GM12878 (cell line): ENCODE measurements around the gene NKD1. TPM values are rescaled to one million over a fixed set of nuclear protein-coding genes. Genes with fewer than 3 reads are reported as not detected.

Experiments used
- ATAC-seq: fragments of 200-7000 bp; cut with Tn5 transposase; 3 replicates; pipeline ENCODE4 v1.9.1; 2020; ENCODE audit warnings: mild to moderate bottlenecking, moderate library complexity
- BruUV-seq: library from RNA; stranded (reverse); fragments of 400-500 nt; replicated peaks from 2 replicates; lab custom pipeline; 2021; lab: Mats Ljungman, UMichigan
- CTCF ChIA-PET: fragments of 300-600 bp; sonication (Branson Sonifier 250); formaldehyde crosslinking; extraction: SDS; loops from one replicate; lab custom pipeline; 2021; ENCODE audit warnings: inconsistent platforms; lab: Yijun Ruan, JAX
- POLR2A ChIA-PET: fragments of 350-600 bp; formaldehyde crosslinking; extraction: SDS; loops from one replicate; lab custom pipeline; 2021; ENCODE audit warnings: inconsistent platforms; lab: Charles Lee
- RAD21 ChIA-PET: fragments of 300-600 bp; sonication (Branson Sonifier 250); formaldehyde crosslinking; loops from one replicate; lab custom pipeline; 2023; ENCODE audit warnings: antibody characterized with exemption; ENCODE audit not compliant: unreplicated experiment; lab: Charles Lee
- SMC1A ChIA-PET: fragments of 300-600 bp; sonication (Branson Sonifier 250); formaldehyde crosslinking; loops from one replicate; lab custom pipeline; 2023; ENCODE audit not compliant: unreplicated experiment, uncharacterized antibody; lab: Charles Lee
- DNase-seq: peaks from one replicate; pipeline ENCODE4 v3.0.0-alpha.2; 2011; ENCODE audit warnings: low read depth, low spot score
- FAIRE-seq: peaks from 3 replicates; lab custom pipeline; 2011; peaks lifted over from hg19 to GRCh38; lab: Jason Lieb, UNC
- H2AFZ ChIP-seq: 2 replicates; pipeline ENCODE4 v1.6.0; 2011; ENCODE audit warnings: low read depth, low read length, control low read depth; ENCODE audit not compliant: control insufficient read depth
- H3K27ac ChIP-seq: 2 replicates; pipeline ENCODE4 v1.5.1; 2011; ENCODE audit warnings: control low read depth; ENCODE audit not compliant: control insufficient read depth, insufficient read depth
- H3K27me3 ChIP-seq, 2 experiments: replicated peaks in 1 of 2; 2 replicates each; pipeline versions ENCODE4 v1.6.0 to v1.6.1; 2011; ENCODE audit warnings: low read length in 1 of 2; ENCODE audit not compliant: control insufficient read depth in 2 of 2, insufficient read depth in 2 of 2
- H3K36me3 ChIP-seq, 2 experiments: 2 replicates each; pipeline ENCODE4 v1.5.1; 2011; ENCODE audit warnings: low read length in 1 of 2; ENCODE audit not compliant: control insufficient read depth in 2 of 2, insufficient read depth in 2 of 2
- H3K4me1 ChIP-seq: 2 replicates; pipeline ENCODE4 v1.6.1; 2011; ENCODE audit warnings: mild to moderate bottlenecking, low read length, moderate library complexity, mixed read lengths; ENCODE audit not compliant: control insufficient read depth, insufficient read depth
- H3K4me2 ChIP-seq: 2 replicates; pipeline ENCODE4 v1.6.0; 2011; ENCODE audit warnings: control low read depth; ENCODE audit not compliant: control insufficient read depth, insufficient read depth
- H3K4me3 ChIP-seq: fragments of 200-600 bp; sonication (generic); 2 replicates; pipeline ENCODE4 v1.5.1; 2016
- H3K79me2 ChIP-seq: 2 replicates; pipeline ENCODE4 v1.6.0; 2011; ENCODE audit warnings: low read length; ENCODE audit not compliant: control insufficient read depth, insufficient read depth
- H3K9ac ChIP-seq: 2 replicates; pipeline ENCODE4 v1.8.0; 2011; ENCODE audit warnings: low read length, control low read depth, mixed read lengths; ENCODE audit not compliant: control insufficient read depth, insufficient read depth
- H3K9me3 ChIP-seq: replicated peaks from 3 replicates; pipeline ENCODE4 v1.5.1; 2011; ENCODE audit warnings: mild to moderate bottlenecking, low read length; ENCODE audit not compliant: control insufficient read depth, insufficient read depth
- H4K20me1 ChIP-seq: 2 replicates; pipeline ENCODE4 v1.6.0; 2011; ENCODE audit not compliant: control insufficient read depth, insufficient read depth
- DPF2 ChIP-seq: fragments of 450-650 bp; IDR thresholded peaks from 2 replicates; pipeline ENCODE4 v1.6.1; 2017; ENCODE audit warnings: mild to moderate bottlenecking
- ELK1 ChIP-seq: IDR thresholded peaks from 2 replicates; pipeline ENCODE4 v1.6.1; 2012; ENCODE audit warnings: low read depth, low read length, improper control_type of control experiment
- JUNB ChIP-seq: IDR thresholded peaks from 2 replicates; pipeline ENCODE4 v1.6.1; 2016; ENCODE audit warnings: antibody characterized with exemption, mild to moderate bottlenecking
- NFIC ChIP-seq: IDR thresholded peaks from 2 replicates; pipeline ENCODE4 v1.6.1; 2012; ENCODE audit warnings: low read depth, mild to moderate bottlenecking, inconsistent platforms, low read length, moderate library complexity
- NFYA ChIP-seq: IDR thresholded peaks from 2 replicates; pipeline ENCODE4 v1.6.1; 2011; ENCODE audit warnings: low read depth, mild to moderate bottlenecking, low read length, improper control_type of control experiment, borderline replicate concordance
- POU2F2 ChIP-seq: IDR thresholded peaks from 3 replicates; pipeline ENCODE4 v1.6.1; 2011; ENCODE audit warnings: low read depth, mild to moderate bottlenecking, low read length, borderline replicate concordance
- RELA ChIP-seq: fragments of 450-650 bp; IDR thresholded peaks from 2 replicates; pipeline ENCODE4 v1.8.0; 2014; ENCODE audit warnings: borderline replicate concordance; ENCODE audit not compliant: partially characterized antibody
- STAT1 ChIP-seq: fragments of 450-650 bp; conservative IDR thresholded peaks from 2 replicates; pipeline ENCODE4 v1.6.1; 2014; ENCODE audit warnings: antibody characterized with exemption, mild to moderate bottlenecking
- YBX1 ChIP-seq: fragments of 450-650 bp; IDR thresholded peaks from 2 replicates; pipeline ENCODE4 v1.6.1; 2016; ENCODE audit warnings: antibody characterized with exemption
- ZBTB4 ChIP-seq: fragments of 450-650 bp; formaldehyde crosslinking; IDR thresholded peaks from 2 replicates; pipeline ENCODE4 v1.4.0; 2022; ENCODE audit warnings: mild to moderate bottlenecking, moderate library complexity
- WGBS: methylation state at CpG from one replicate; pipeline ENCODE4 v1.1.6; 2016; ENCODE audit warnings: low lambda C conversion rate; ENCODE audit not compliant: insufficient replicate concordance, insufficient coverage; ENCODE audit errors: missing lambda C conversion rate; 5-methylcytosine and 5-hydroxymethylcytosine counted together
- in situ Hi-C: fragments of 300-500 bp; cut with MboI; formaldehyde crosslinking; loops from 9 replicates; pipeline ENCODE4 v1.14.3; 2018; ENCODE audit warnings: mixed read lengths
- intact Hi-C: fragments of 100-400 bp; cut with micrococcal nuclease; formaldehyde crosslinking; loops from one replicate; pipeline ENCODE4 v1.14.2; 2022; ENCODE audit not compliant: unreplicated experiment
- polyA plus RNA-seq, 11 experiments: library from polyadenylated mRNA; depleted of rRNA in 4 of 11; unstranded in 6 of 11; stranded (reverse) in 5 of 11; fragments of >200 nt; fragmentation: Nextera tagmentation in 4 of 11; fragmentation: Illumina TruSeq in 1 of 11; extraction: Ambion mirVana in 4 of 11; extraction: Trizol in 1 of 11; gene quantifications; 1 replicate in 1 of 11; 2 replicates in 10 of 11; pipeline versions ENCODE4 v1.2.1 to v1.2.3, GENCODE V29; 2011 to 2016; ENCODE audit warnings: inconsistent platforms in 2 of 11, missing spikeins in 2 of 11, low read depth in 1 of 11
- total RNA-seq, 4 experiments: library from RNA; depleted of rRNA in 3 of 4; stranded (reverse); fragments of >200 nt in 3 of 4; fragmentation: Illumina TruSeq in 1 of 4; extraction: Trizol in 1 of 4; gene quantifications; 2 replicates each; pipeline versions ENCODE4 v1.2.1 to v1.2.3, GENCODE V29; 2013 to 2021
- TF ChIP-seq, protein P1 (sequence below): fragments of 450-650 bp; formaldehyde crosslinking; IDR thresholded peaks from 2 replicates; pipeline ENCODE4 v1.4.0; 2020; ENCODE audit warnings: mild to moderate bottlenecking, moderate library complexity
- TF ChIP-seq, protein P2 (sequence below): IDR thresholded peaks from 2 replicates; pipeline ENCODE4 v1.6.1; 2011; ENCODE audit warnings: borderline replicate concordance, low read depth, mild to moderate bottlenecking, moderate library complexity, mixed read lengths, low read length; ENCODE audit not compliant: insufficient read depth; ENCODE audit errors: extremely low read length

NKD1 gene
- total and polyA plus RNA-seq, 10 of the 15 experiments (the other 5 are each of a cell fraction or from before 2014, with no cell fraction given): under 0.01 to 0.49 (median 0.04) TPM; not detected in 2

- ATAC-seq (peak; percentile 68), FAIRE-seq (peak; percentile 18), DNase-seq (no peak)
- H3K9me3 ChIP-seq: no peaks in the 10 kb centered on the region
- no peaks in the 10 kb centered on the region for H3K27me3 ChIP-seq
- POLR2A ChIA-PET: interaction anchor here (1.2 kb wide), 1 partner anchor 79 kb away, joined by 4 read pairs; no protein-coding TSS in a partner anchor
- H3K4me3 ChIP-seq: no peak overlapping the region
- no peaks in the 10 kb centered on the region for H3K79me2 ChIP-seq
- intact Hi-C loops: loop anchor here (1.0 to 5.0 kb wide), 5 partner anchors 82 to 453 kb away; partner anchors contain the start of gene NKD1
- BruUV-seq: no TSS peak
- H2AFZ ChIP-seq: peak overlapping the region; percentile 62
- no peaks in the 10 kb centered on the region for H3K36me3 ChIP-seq
- H3K27ac ChIP-seq: no peak overlapping the region
- RAD21 ChIA-PET: interaction anchor here (0.8 to 29.0 kb wide), 29 partner anchors 10 to 640 kb away, joined by 3 to 578 read pairs (median 4); partner anchors contain the start of genes BRD7, CNEP1R1, CYLD and HEATR3
- 25% methylated on average over 39 of the region's 40 CpGs for WGBS
- peak overlapping the region; percentile 57; the same call in 1 of the 2 replicates for H3K4me2 ChIP-seq
- no peaks in the 10 kb centered on the region for H4K20me1 ChIP-seq
- SMC1A ChIA-PET: interaction anchor here (0.7 to 24.8 kb wide), 30 partner anchors 10 to 451 kb away, joined by 3 to 600 read pairs (median 4); partner anchors contain the start of genes CYLD, NOD2 and SNX20
- H3K4me1 ChIP-seq: peaks cover 19% of the 10 kb centered on the region
- no peak overlapping the region for H3K9ac ChIP-seq
- in situ Hi-C loops: no loop called here
- CTCF ChIA-PET: interaction anchor here (0.7 to 20.9 kb wide), 59 partner anchors 8 to 640 kb away, joined by 3 to 636 read pairs (median 4); partner anchors contain the start of genes CNEP1R1, CYLD, NKD1 and SNX20
- TF ChIP-seq NFIC (no peak), ELK1 (no peak), NFYA (no peak), ZBTB4 (no peak), YBX1 (no peak), STAT1 (no peak), DPF2 (no peak), POU2F2 (no peak), JUNB (no peak), RELA (no peak)
- TF ChIP-seq, protein P1, sequence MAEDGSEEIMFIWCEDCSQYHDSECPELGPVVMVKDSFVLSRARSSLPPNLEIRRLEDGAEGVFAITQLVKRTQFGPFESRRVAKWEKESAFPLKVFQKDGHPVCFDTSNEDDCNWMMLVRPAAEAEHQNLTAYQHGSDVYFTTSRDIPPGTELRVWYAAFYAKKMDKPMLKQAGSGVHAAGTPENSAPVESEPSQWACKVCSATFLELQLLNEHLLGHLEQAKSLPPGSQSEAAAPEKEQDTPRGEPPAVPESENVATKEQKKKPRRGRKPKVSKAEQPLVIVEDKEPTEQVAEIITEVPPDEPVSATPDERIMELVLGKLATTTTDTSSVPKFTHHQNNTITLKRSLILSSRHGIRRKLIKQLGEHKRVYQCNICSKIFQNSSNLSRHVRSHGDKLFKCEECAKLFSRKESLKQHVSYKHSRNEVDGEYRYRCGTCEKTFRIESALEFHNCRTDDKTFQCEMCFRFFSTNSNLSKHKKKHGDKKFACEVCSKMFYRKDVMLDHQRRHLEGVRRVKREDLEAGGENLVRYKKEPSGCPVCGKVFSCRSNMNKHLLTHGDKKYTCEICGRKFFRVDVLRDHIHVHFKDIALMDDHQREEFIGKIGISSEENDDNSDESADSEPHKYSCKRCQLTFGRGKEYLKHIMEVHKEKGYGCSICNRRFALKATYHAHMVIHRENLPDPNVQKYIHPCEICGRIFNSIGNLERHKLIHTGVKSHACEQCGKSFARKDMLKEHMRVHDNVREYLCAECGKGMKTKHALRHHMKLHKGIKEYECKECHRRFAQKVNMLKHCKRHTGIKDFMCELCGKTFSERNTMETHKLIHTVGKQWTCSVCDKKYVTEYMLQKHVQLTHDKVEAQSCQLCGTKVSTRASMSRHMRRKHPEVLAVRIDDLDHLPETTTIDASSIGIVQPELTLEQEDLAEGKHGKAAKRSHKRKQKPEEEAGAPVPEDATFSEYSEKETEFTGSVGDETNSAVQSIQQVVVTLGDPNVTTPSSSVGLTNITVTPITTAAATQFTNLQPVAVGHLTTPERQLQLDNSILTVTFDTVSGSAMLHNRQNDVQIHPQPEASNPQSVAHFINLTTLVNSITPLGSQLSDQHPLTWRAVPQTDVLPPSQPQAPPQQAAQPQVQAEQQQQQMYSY: no peak
- TF ChIP-seq, protein P2, sequence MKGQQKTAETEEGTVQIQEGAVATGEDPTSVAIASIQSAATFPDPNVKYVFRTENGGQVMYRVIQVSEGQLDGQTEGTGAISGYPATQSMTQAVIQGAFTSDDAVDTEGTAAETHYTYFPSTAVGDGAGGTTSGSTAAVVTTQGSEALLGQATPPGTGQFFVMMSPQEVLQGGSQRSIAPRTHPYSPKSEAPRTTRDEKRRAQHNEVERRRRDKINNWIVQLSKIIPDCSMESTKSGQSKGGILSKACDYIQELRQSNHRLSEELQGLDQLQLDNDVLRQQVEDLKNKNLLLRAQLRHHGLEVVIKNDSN: no peak
Measured at GRCh38 chr16:50665128-50665878, 117.1 kb downstream of the NKD1 start.
